ENCODE data around the gene TAS2R30. TPM values are rescaled to one million over a fixed set of nuclear protein-coding genes. Genes with fewer than 3 reads are reported as not detected.
"Not testable (repeated sequence)": the region's sequence is repeated elsewhere in the genome, so short reads cannot be mapped to it uniquely, and the experiment has no call there.

Gene TAS2R30
- total RNA-seq, 2 experiments from 2014 or later = 1.4 to 2.3 TPM

DNA sequence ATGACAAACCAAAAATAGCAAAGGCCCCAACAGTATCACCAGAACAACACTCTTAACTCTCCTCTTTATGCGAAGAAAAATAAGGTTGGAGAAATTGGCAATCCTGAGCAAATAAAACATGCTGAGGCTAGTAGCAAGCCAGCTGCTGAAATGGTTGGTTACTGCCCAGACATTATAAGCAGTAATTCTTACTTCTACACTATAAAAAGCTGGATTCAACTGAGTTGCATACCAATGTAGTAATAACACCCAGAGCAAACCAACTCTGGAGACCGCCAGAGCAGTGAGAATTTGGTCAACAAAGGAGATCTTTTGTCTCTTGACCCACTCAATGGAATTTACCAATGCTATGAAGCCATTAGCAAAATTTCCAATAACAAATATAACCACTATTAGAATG, 628 bp downstream of the TAS2R30 start:
- Mint-ChIP-seq H3K27me3 (no peaks in the 10 kb centered on the region), H3K36me3 (ENCODE audit: low read depth) (peaks cover 31% of the 10 kb centered on the region), H3K4me1 (ENCODE audit: low read depth) (peaks cover 35% of the 10 kb centered on the region), H3K9me3 (peaks cover 2% of the 10 kb centered on the region), H3K27ac (no peak overlapping the region), H3K4me3 (no peak overlapping the region)
- ATAC-seq (no peak), DNase-seq (no peak)
- ChIA-PET CTCF (no interaction called here), POLR2A (no interaction called here)
- intact Hi-C loops (cut with micrococcal nuclease) = no loop called here
- TF ChIP-seq, protein P1, sequence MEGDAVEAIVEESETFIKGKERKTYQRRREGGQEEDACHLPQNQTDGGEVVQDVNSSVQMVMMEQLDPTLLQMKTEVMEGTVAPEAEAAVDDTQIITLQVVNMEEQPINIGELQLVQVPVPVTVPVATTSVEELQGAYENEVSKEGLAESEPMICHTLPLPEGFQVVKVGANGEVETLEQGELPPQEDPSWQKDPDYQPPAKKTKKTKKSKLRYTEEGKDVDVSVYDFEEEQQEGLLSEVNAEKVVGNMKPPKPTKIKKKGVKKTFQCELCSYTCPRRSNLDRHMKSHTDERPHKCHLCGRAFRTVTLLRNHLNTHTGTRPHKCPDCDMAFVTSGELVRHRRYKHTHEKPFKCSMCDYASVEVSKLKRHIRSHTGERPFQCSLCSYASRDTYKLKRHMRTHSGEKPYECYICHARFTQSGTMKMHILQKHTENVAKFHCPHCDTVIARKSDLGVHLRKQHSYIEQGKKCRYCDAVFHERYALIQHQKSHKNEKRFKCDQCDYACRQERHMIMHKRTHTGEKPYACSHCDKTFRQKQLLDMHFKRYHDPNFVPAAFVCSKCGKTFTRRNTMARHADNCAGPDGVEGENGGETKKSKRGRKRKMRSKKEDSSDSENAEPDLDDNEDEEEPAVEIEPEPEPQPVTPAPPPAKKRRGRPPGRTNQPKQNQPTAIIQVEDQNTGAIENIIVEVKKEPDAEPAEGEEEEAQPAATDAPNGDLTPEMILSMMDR (IDR thresholded peaks at IDR 0.05) = no peak

DNA sequence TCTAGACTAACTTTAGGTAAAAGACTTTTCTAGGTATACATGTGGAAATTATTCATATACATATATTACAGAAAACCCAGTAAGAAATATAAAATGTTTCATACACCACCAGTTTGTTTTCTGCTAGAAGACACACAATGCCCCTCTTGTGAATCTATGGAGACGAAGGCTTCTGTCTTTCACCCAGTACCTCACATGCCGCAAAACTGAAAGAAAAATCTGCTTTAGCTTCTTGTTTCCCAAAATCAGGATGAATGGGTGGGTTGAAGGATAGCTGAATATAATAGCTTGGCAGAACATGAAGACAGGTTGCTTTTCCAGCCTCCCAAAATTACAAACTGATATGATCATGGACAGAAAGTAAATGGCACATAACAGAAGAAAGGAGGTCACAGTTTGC, 1.3 kb downstream of the TAS2R30 start:
- peaks cover 38% of the 10 kb centered on the region for H3K36me3 Mint-ChIP-seq (ENCODE audit: low read depth)
- H3K27ac Mint-ChIP-seq = no peak overlapping the region
- DNase-seq (no peak), ATAC-seq (no peak)
- TF ChIP-seq, protein P1 (IDR thresholded peaks at IDR 0.05) = no peak
- ChIA-PET CTCF (interaction anchor here (1.2 kb wide), 1 partner anchor 10 kb away, joined by 3 read pairs; no protein-coding TSS in a partner anchor), POLR2A (no interaction called here)
- no peak overlapping the region for H3K4me3 Mint-ChIP-seq
- H3K4me1 Mint-ChIP-seq (ENCODE audit: low read depth) = peaks cover 35% of the 10 kb centered on the region
- peaks cover 3% of the 10 kb centered on the region for H3K9me3 Mint-ChIP-seq
- H3K27me3 Mint-ChIP-seq = no peaks in the 10 kb centered on the region
- intact Hi-C loops (cut with micrococcal nuclease) = no loop called here

DNA sequence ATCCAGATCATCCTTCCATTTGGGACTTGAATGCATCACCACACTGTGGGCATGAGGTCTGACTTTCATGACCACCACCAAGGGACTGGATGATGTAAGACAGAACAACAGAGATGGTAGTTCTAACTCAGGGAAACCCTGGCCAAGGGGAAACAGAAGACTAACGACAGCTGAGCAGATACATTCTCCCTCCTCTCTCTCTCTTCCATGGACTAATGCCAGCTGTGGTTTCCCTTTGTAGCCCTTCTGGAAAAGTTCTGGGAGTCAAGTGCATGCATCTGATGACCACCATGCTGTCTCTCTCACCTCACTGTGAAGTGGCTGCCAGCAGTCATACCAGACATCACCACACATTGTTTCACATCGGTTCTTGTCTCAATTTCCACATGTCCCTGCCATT, 3.4 kb downstream of the TAS2R30 start:
- TF ChIP-seq, protein P1 (IDR thresholded peaks at IDR 0.05) = no peak
- H3K27ac Mint-ChIP-seq = no peak overlapping the region
- H3K9me3 Mint-ChIP-seq = peaks cover 6% of the 10 kb centered on the region
- ATAC-seq (no peak), DNase-seq (no peak)
- no peak overlapping the region for H3K4me3 Mint-ChIP-seq
- H3K4me1 Mint-ChIP-seq (ENCODE audit: low read depth) = peaks cover 23% of the 10 kb centered on the region
- CTCF ChIA-PET = no interaction called here
- intact Hi-C loops (cut with micrococcal nuclease) = no loop called here
- peaks cover 42% of the 10 kb centered on the region for H3K36me3 Mint-ChIP-seq (ENCODE audit: low read depth)
- POLR2A ChIA-PET = no interaction called here
- no peaks in the 10 kb centered on the region for H3K27me3 Mint-ChIP-seq

DNA sequence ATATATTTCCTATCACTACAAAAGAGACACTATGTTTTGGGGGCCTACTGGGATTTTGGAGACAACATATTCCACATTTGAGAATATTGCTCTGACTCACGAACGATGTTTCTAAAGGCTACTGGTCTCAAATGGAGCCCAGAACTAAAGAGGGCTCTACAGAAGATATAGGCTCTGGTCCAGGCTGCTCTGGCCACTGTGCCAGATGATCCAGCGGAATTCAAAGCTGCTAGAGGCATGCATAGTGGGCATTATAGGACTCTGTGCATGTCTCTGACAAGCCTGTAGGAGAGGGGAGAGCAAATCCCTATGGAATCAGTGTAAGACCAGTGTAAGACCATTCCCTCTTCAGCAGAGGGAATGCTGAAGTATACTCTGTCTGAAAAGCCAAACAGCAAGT, 4.1 kb downstream of the TAS2R30 start:
- H3K27ac Mint-ChIP-seq = no peak overlapping the region
- peaks cover 21% of the 10 kb centered on the region for H3K4me1 Mint-ChIP-seq (ENCODE audit: low read depth)
- DNase-seq (no peak), ATAC-seq (no peak)
- no peaks in the 10 kb centered on the region for H3K27me3 Mint-ChIP-seq
- peaks cover 7% of the 10 kb centered on the region for H3K9me3 Mint-ChIP-seq
- CTCF ChIA-PET = no interaction called here
- H3K36me3 Mint-ChIP-seq (ENCODE audit: low read depth) = peaks cover 42% of the 10 kb centered on the region
- POLR2A ChIA-PET = no interaction called here
- no peak overlapping the region for H3K4me3 Mint-ChIP-seq
- intact Hi-C loops (cut with micrococcal nuclease) = no loop called here
- TF ChIP-seq, protein P1 (IDR thresholded peaks at IDR 0.05) = no peak

DNA sequence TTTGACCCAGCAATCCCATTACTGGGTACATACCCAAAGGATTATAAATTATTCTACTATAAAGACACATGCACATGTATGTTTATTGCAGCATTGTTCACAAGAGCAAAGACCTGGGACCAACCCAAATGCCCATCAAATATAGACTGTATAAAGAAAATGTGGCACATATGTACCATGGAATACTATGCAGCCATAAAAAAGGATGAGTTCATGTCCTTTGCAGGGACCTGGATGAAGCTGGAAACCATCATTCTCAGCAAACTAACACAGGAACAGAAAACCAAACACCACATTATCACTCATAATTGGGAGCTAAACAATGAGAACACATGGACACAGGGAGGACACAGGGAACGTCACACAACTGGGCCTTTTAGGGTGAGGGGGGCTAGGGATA, 20.3 kb downstream of the TAS2R30 start:
- intact Hi-C loops (cut with micrococcal nuclease); CTCF ChIA-PET; H3K4me3 Mint-ChIP-seq; ATAC-seq; H3K27me3 Mint-ChIP-seq; POLR2A ChIA-PET; DNase-seq; H3K27ac Mint-ChIP-seq: not testable (repeated sequence)
- H3K4me1 Mint-ChIP-seq (ENCODE audit: low read depth) = peaks cover 47% of the 10 kb centered on the region
- peaks cover 46% of the 10 kb centered on the region for H3K9me3 Mint-ChIP-seq
- H3K36me3 Mint-ChIP-seq (ENCODE audit: low read depth) = peaks cover 85% of the 10 kb centered on the region

DNA sequence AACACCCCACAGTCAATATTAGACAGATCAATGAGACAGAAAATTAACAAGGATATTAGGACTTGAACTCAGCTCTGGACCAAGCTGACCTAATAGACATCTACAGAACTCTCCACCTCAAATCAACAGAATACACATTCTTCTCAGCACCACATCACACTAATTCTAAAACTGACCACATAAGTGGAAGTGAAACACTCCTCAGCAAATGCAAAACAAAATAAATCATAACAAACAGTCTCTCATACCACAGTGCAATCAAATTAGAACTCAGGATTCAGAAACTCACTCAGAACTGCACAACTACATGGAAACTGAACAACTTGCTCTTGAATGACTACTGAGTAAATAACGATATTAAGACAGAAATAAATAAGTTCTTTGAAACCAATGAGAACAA, 23.2 kb downstream of the TAS2R30 start:
- peaks cover 43% of the 10 kb centered on the region for H3K4me1 Mint-ChIP-seq (ENCODE audit: low read depth)
- H3K4me3 Mint-ChIP-seq; H3K27me3 Mint-ChIP-seq; CTCF ChIA-PET; H3K27ac Mint-ChIP-seq; DNase-seq; ATAC-seq; intact Hi-C loops (cut with micrococcal nuclease); POLR2A ChIA-PET: not testable (repeated sequence)
- H3K9me3 Mint-ChIP-seq = peaks cover 53% of the 10 kb centered on the region
- peaks cover 83% of the 10 kb centered on the region for H3K36me3 Mint-ChIP-seq (ENCODE audit: low read depth)

Measured in activated CD8-positive, alpha-beta T cell treated with anti-CD3 and anti-CD28 coated beads for 36 hours (primary cell).